ENCODE measurements around the gene MIA3. TPM values are rescaled to one million over a fixed set of nuclear protein-coding genes. Genes with fewer than 3 reads are reported as not detected.
A peak's percentile ranks its signal among the peaks of the same experiment; 100 is the strongest.

Gene MIA3
- polyA plus RNA-seq, 1 of the 3 experiments (the other 2 are of a cell fraction): 51.4 TPM

DNA sequence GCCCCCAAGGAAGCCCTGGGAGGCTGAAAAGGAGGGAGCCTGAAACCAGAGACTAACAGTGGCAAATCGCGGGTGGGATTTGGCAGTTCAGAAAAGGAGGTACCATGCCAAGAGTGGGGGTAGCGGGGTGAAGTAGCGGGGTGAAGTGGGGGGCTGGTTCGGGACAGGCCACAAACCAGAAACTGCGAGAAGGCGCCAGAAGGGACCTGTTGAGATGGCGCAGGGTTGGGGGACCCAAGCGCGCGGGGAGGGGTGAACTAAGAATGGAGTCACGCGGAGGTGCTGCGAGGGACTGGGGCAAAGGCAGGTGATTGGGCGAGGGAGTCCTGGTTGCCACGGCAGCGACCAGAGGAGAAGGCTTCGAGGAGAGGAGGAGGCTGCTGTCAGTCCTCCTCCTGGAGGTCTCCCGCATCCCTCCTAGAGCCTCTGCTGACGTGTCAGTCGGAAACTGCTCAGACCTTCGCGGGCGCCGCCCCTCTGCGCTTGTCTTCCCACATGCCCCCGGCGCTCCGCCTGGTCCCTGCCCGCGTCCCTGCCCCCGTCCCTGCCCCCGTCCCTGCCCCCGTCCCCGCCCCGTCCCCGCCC, 438 bp upstream of the MIA3 start (continued):
- TF ChIP-seq, protein P1, sequence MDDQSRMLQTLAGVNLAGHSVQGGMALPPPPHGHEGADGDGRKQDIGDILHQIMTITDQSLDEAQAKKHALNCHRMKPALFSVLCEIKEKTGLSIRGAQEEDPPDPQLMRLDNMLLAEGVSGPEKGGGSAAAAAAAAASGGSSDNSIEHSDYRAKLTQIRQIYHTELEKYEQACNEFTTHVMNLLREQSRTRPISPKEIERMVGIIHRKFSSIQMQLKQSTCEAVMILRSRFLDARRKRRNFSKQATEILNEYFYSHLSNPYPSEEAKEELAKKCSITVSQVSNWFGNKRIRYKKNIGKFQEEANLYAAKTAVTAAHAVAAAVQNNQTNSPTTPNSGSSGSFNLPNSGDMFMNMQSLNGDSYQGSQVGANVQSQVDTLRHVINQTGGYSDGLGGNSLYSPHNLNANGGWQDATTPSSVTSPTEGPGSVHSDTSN (IDR thresholded peaks at IDR 0.05): peak; percentile 95
- TF ChIP-seq POLR2AphosphoS5 (IDR thresholded peaks at IDR 0.05; ENCODE audit: low read depth, low read length): peak; percentile 35; the same call in 1 of the 2 replicates
- TF ChIP-seq NRF1 (IDR thresholded peaks at IDR 0.05; ENCODE audit: low read depth, low read length): peak; percentile 50
- TF ChIP-seq, protein P2, sequence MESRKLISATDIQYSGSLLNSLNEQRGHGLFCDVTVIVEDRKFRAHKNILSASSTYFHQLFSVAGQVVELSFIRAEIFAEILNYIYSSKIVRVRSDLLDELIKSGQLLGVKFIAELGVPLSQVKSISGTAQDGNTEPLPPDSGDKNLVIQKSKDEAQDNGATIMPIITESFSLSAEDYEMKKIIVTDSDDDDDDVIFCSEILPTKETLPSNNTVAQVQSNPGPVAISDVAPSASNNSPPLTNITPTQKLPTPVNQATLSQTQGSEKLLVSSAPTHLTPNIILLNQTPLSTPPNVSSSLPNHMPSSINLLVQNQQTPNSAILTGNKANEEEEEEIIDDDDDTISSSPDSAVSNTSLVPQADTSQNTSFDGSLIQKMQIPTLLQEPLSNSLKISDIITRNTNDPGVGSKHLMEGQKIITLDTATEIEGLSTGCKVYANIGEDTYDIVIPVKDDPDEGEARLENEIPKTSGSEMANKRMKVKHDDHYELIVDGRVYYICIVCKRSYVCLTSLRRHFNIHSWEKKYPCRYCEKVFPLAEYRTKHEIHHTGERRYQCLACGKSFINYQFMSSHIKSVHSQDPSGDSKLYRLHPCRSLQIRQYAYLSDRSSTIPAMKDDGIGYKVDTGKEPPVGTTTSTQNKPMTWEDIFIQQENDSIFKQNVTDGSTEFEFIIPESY (IDR thresholded peaks at IDR 0.05; ENCODE audit: borderline replicate concordance, low read depth): no peak
- 0 out of 2 replicates have a peak, but pooled peaks have one; percentile 59 for TF ChIP-seq SIN3A (IDR thresholded peaks at IDR 0.05; ENCODE audit: borderline replicate concordance, low read depth, low read length)
- TF ChIP-seq, protein P3, sequence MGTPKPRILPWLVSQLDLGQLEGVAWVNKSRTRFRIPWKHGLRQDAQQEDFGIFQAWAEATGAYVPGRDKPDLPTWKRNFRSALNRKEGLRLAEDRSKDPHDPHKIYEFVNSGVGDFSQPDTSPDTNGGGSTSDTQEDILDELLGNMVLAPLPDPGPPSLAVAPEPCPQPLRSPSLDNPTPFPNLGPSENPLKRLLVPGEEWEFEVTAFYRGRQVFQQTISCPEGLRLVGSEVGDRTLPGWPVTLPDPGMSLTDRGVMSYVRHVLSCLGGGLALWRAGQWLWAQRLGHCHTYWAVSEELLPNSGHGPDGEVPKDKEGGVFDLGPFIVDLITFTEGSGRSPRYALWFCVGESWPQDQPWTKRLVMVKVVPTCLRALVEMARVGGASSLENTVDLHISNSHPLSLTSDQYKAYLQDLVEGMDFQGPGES (IDR thresholded peaks at IDR 0.05; ENCODE audit: low read depth, low read length): no peak; the same call in 1 of the 2 replicates

DNA sequence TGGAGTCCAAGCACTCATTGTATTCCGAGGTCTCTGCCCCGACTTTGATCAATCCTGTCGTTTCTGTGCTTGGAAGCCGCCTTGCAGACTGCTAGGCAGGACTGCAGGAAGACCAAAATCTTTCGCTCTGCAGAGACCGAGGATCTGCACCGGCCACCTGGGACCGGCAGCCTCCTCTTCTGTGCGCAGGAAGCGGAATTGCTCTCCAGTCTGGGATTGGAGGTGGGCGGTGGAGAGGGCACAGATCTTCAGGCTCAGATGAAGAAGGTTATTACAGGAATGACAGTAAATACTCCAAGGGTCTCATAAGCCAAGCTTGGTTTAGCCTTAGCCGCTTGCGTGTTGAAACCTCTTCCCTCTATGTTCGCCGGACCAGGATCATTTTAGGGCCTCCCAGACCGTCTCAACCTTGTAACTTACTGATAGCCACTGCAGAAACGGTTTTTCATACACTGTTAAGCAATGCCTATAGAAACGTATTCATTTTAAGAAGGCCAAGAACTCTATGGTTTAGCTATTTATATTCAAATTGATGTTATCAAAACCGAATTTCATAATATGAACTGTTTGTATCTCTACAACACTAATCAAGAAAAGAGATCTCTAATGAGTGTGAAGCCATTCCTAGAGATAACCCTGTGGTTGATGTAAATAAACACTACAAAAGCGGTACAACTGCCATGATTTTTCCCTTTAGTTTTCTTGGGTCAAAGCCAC, 1.1 kb downstream of the MIA3 start:
- Histone ChIP-seq H2AFZ (ENCODE audit: low read depth) (peak overlapping the region; percentile 74), H3F3A (replicated peaks; ENCODE audit: insufficient read depth) (no peaks in the 10 kb centered on the region), H3K9ac (peak overlapping the region; percentile 81; the same call in 1 of the 2 replicates), H3K27ac (ENCODE audit: low read depth in 2 of 2, low read length in 1 of 2) (peak overlapping the region in 1 of 2 experiments; percentile 28; a peak in 2 of 4 replicates), H3K9me3 (no peaks in the 10 kb centered on the region), H3K4me1 (ENCODE audit: control insufficient read depth in 1 of 2, insufficient read depth in 2 of 2, low read depth in 1 of 2, low read length in 1 of 2) (peaks cover 5 to 10% of the 10 kb centered on the region in 2 experiments; a peak in 2 of 4 replicates), H3K9me2 (no peaks in the 10 kb centered on the region), H3K27me3 (ENCODE audit: insufficient read depth) (no peaks in the 10 kb centered on the region), H3K79me2 (ENCODE audit: insufficient read depth) (peaks cover 26% of the 10 kb centered on the region), H3K4me2 (peak overlapping the region; percentile 93), H4K20me1 (ENCODE audit: insufficient read depth) (no peaks in the 10 kb centered on the region), H3K4me3 (ENCODE audit: low read depth in 2 of 2, low read length in 1 of 2) (peak overlapping the region; percentile 86 to 99), H3K36me3 (replicated peaks in 1 of 2; ENCODE audit: control insufficient read depth in 1 of 2, insufficient read depth in 2 of 2, low read length in 1 of 2) (peaks cover 12 to 25% of the 10 kb centered on the region in 2 experiments)
- TF ChIP-seq TEAD4 (IDR thresholded peaks at IDR 0.05; ENCODE audit: borderline replicate concordance, insufficient read depth) (no peak), MXI1 (IDR thresholded peaks at IDR 0.05; ENCODE audit: low read depth, low read length) (no peak), SMC3 (IDR thresholded peaks at IDR 0.05; ENCODE audit: low read depth, low read length) (no peak), TCF12 (IDR thresholded peaks at IDR 0.05) (no peak), JUND (IDR thresholded peaks at IDR 0.05) (no peak), EZH2phosphoT487 (IDR thresholded peaks at IDR 0.05; ENCODE audit: borderline replicate concordance, low read depth) (no peak), YY1 (IDR thresholded peaks at IDR 0.05; ENCODE audit: low read depth) (no peak)
- TF ChIP-seq, protein P4, sequence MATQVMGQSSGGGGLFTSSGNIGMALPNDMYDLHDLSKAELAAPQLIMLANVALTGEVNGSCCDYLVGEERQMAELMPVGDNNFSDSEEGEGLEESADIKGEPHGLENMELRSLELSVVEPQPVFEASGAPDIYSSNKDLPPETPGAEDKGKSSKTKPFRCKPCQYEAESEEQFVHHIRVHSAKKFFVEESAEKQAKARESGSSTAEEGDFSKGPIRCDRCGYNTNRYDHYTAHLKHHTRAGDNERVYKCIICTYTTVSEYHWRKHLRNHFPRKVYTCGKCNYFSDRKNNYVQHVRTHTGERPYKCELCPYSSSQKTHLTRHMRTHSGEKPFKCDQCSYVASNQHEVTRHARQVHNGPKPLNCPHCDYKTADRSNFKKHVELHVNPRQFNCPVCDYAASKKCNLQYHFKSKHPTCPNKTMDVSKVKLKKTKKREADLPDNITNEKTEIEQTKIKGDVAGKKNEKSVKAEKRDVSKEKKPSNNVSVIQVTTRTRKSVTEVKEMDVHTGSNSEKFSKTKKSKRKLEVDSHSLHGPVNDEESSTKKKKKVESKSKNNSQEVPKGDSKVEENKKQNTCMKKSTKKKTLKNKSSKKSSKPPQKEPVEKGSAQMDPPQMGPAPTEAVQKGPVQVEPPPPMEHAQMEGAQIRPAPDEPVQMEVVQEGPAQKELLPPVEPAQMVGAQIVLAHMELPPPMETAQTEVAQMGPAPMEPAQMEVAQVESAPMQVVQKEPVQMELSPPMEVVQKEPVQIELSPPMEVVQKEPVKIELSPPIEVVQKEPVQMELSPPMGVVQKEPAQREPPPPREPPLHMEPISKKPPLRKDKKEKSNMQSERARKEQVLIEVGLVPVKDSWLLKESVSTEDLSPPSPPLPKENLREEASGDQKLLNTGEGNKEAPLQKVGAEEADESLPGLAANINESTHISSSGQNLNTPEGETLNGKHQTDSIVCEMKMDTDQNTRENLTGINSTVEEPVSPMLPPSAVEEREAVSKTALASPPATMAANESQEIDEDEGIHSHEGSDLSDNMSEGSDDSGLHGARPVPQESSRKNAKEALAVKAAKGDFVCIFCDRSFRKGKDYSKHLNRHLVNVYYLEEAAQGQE (IDR thresholded peaks at IDR 0.05; ENCODE audit: low read depth, low read length): no peak
- TF ChIP-seq, protein P5, sequence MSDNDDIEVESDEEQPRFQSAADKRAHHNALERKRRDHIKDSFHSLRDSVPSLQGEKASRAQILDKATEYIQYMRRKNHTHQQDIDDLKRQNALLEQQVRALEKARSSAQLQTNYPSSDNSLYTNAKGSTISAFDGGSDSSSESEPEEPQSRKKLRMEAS (IDR thresholded peaks at IDR 0.05; ENCODE audit: low read depth): no peak
- POLR2A ChIA-PET: no interaction called here
- 33% methylated on average over 20 of the region's 20 CpGs for WGBS (ENCODE audit: low lambda C conversion rate)
- DNase-seq: peak; percentile 67
- CTCF ChIA-PET: interaction anchor here (0.8 to 4.4 kb wide), 3 partner anchors 15 to 164 kb away, joined by 3 to 26 read pairs (median 26); no protein-coding TSS in a partner anchor
